Mucosa of rectum (tissue), 2 donors: ENCODE measurements around the gene MTSS2.
A peak's percentile ranks its signal among the peaks of the same experiment; 100 is the strongest.

Experiments used
- H3K27ac ChIP-seq, 2 donors: one replicate each; pipeline ENCODE4 v1.7.0; 2013; ENCODE audit warnings: inconsistent platforms in 2 of 2, low read depth in 2 of 2, low read length in 2 of 2
- H3K27me3 ChIP-seq, 2 donors: one replicate each; pipeline ENCODE4 v1.7.0; 2013; ENCODE audit warnings: low read length in 2 of 2; ENCODE audit not compliant: control insufficient read depth in 2 of 2, insufficient read depth in 2 of 2
- H3K36me3 ChIP-seq, 2 donors: one replicate each; pipeline ENCODE4 v1.7.0; 2013; ENCODE audit warnings: low read length in 2 of 2; ENCODE audit not compliant: control insufficient read depth in 2 of 2, insufficient read depth in 2 of 2
- H3K4me1 ChIP-seq, 2 donors: one replicate each; pipeline ENCODE4 v1.7.0; 2013; ENCODE audit warnings: low read length in 2 of 2, mild to moderate bottlenecking in 1 of 2; ENCODE audit not compliant: control insufficient read depth in 2 of 2, insufficient read depth in 2 of 2
- H3K4me3 ChIP-seq, 2 donors: one replicate each; pipeline ENCODE4 v1.7.0; 2013; ENCODE audit warnings: low read length in 2 of 2
- H3K9ac ChIP-seq, 2 donors: one replicate each; pipeline ENCODE4 v1.7.0; 2013; ENCODE audit warnings: low read length in 2 of 2, low read depth in 1 of 2, mild to moderate bottlenecking in 1 of 2
- H3K9me3 ChIP-seq, 2 donors: one replicate each; pipeline ENCODE4 v1.7.0; 2013; ENCODE audit warnings: low read length in 2 of 2; ENCODE audit not compliant: control insufficient read depth in 2 of 2
- donor health status: healthy.
- donor health status: Normal muscosa, but diverticular disease.

MTSS2 gene

GRCh38 chr16:70725024-70725911, 39.4 kb upstream of the MTSS2 start:
- peak overlapping the region in 1 of 2 donors; percentile 32 for H3K9ac ChIP-seq
- no peaks in the 10 kb centered on the region for H3K27me3 ChIP-seq
- H3K36me3 ChIP-seq: peaks cover 12 to 16% of the 10 kb centered on the region in 2 donors
- H3K9me3 ChIP-seq: no peaks in the 10 kb centered on the region
- H3K4me1 ChIP-seq: peaks cover 2 to 6% of the 10 kb centered on the region in 2 donors
- H3K4me3 ChIP-seq: no peak overlapping the region
- peak overlapping the region; percentile 69 to 75 for H3K27ac ChIP-seq

DNA sequence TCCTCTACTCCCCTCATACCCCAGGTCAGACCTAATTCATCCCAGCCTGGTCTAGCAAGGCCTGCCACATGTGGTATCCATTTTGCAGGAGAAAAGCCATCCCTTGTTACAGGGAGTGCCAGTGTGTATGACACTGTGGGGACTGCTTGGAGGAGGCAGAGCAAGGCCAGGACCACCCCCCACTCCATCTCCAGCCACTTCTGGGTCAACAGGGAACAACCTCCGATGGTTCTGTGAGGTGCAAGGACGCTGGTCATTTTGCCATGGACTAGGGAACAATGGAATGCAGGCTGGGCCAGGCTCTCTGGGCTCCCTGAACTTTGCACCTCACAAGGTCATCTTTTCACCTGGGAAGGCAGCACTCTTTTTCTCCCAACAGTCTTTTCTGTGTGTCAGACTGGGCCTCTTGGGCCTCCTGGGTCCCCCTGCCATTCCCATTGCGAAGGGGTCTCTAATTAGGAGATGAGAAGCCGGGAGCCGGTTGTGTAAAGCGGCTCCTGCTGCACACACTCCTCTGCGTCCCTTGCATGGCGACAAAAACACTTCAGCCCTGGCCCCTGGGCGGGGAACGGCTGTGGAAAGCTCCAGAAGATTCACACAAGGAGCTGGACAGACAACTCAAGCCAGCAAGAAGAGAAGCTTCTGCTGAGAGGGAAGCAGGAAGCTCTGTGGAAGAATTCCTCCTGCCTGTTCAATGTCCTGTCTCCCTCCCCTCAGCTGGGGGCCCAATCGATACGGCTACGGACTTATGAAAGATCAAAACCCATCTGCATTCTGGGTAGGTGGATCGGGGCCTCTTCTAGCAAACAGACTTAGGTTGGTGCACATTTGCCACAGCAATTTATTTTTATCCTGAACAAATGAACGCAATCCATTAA, 38.5 kb upstream of the MTSS2 start:
- peaks cover 18 to 19% of the 10 kb centered on the region in 2 donors for H3K36me3 ChIP-seq
- H3K9ac ChIP-seq: no peak overlapping the region
- peak overlapping the region in 1 of 2 donors; percentile 69 for H3K27ac ChIP-seq
- no peak overlapping the region for H3K4me3 ChIP-seq
- H3K27me3 ChIP-seq: no peaks in the 10 kb centered on the region
- peaks cover 2 to 6% of the 10 kb centered on the region in 2 donors for H3K4me1 ChIP-seq
- H3K9me3 ChIP-seq: no peaks in the 10 kb centered on the region

DNA sequence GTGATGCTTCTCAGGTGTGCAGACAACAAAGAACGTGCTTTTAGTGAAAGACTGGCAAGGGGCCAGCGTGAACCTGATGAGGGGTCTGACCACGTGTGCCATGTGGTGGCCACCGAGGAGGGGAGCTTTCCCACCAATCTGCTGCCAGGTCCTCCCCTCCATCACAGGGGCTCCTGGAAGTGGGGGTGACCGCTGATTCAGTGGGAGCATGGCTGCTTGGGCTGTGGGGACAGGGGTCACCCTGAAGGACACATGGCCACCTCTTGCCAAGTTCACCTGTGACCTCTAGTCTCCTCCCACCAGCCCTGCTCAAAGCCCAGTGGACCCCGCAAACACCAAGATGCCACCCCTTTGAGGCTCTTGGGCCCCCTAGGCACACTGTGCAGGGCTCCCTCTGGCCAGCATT, 37.9 kb upstream of the MTSS2 start:
- Histone ChIP-seq H3K27ac (no peak overlapping the region), H3K9ac (no peak overlapping the region), H3K9me3 (no peaks in the 10 kb centered on the region), H3K27me3 (no peaks in the 10 kb centered on the region), H3K36me3 (peaks cover 19 to 21% of the 10 kb centered on the region in 2 donors), H3K4me3 (no peak overlapping the region), H3K4me1 (peaks cover 2 to 6% of the 10 kb centered on the region in 2 donors)

DNA sequence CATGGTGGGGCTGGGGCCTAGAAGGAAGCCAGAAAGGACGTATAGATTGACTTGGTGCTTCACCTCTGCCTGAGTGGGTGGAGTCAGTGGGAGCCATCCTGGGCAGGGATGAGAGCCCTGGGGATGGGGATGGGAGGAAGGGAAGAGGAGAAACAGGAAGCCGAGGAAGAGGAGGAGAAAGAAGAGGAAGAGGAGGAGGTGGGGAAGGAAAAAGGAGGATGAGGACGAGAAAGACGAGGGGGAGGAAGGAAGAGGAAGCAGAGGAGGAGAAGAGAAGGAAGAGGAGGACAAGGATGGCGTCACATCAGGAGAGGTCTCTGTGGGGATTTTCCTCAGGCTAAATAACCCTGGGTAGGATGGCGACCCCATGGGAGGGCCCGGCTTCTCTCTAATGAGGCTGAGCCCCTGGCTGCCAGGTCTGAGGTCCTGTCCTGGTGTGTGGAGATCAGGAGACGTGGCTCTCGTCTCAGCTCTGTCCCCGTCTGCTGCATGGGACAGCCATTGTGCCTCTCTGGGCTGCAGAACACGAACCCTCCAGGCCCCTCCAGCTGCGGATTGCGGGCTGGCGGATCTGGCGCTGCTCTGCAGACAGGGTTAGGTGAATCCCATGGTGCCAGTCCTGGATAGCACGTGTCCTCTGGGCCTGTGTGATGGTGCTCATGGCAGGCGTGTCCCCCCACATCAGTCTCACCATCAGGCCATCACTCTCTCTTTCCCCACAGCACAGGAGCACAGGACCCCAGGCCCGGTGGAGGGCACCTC, 35.5 kb upstream of the MTSS2 start:
- no peak overlapping the region for H3K27ac ChIP-seq
- no peak overlapping the region for H3K9ac ChIP-seq
- no peaks in the 10 kb centered on the region for H3K9me3 ChIP-seq
- H3K4me1 ChIP-seq: peaks cover 2 to 4% of the 10 kb centered on the region in 2 donors
- no peak overlapping the region for H3K4me3 ChIP-seq
- peaks cover 15 to 21% of the 10 kb centered on the region in 2 donors for H3K36me3 ChIP-seq
- H3K27me3 ChIP-seq: no peaks in the 10 kb centered on the region

- Histone ChIP-seq H3K36me3 (peaks cover 15 to 21% of the 10 kb centered on the region in 2 donors), H3K4me1 (peaks cover 0 to 2% of the 10 kb centered on the region in 2 donors), H3K9me3 (no peaks in the 10 kb centered on the region), H3K4me3 (no peak overlapping the region), H3K9ac (no peak overlapping the region), H3K27ac (no peak overlapping the region), H3K27me3 (no peaks in the 10 kb centered on the region)
Measured at GRCh38 chr16:70720425-70721201, 34.8 kb upstream of the MTSS2 start.

DNA sequence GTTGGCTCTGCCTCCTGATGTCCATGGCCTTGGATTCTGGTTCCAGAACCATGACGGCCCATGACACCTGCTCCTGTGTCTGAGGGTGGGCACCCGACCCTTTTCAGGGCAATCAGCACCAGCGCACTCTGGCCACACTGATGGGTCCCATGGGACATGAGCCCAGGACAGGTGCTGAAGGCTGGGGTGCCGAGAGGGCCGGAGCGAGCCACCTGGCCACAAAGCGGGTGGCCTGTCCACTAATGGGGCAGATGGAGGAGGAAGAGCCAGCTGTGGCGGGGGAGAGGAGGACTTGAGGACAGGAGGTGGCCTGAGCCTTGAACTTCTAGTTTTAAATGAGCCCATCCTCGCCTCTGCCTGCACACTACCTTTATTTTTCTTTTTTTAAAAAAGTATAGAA, 31.2 kb upstream of the MTSS2 start:
- H3K36me3 ChIP-seq: peaks cover 13 to 19% of the 10 kb centered on the region in 2 donors
- H3K9ac ChIP-seq: no peak overlapping the region
- no peaks in the 10 kb centered on the region for H3K27me3 ChIP-seq
- H3K27ac ChIP-seq: no peak overlapping the region
- no peaks in the 10 kb centered on the region for H3K9me3 ChIP-seq
- peaks cover 2 to 5% of the 10 kb centered on the region in 2 donors for H3K4me1 ChIP-seq
- H3K4me3 ChIP-seq: no peak overlapping the region

DNA sequence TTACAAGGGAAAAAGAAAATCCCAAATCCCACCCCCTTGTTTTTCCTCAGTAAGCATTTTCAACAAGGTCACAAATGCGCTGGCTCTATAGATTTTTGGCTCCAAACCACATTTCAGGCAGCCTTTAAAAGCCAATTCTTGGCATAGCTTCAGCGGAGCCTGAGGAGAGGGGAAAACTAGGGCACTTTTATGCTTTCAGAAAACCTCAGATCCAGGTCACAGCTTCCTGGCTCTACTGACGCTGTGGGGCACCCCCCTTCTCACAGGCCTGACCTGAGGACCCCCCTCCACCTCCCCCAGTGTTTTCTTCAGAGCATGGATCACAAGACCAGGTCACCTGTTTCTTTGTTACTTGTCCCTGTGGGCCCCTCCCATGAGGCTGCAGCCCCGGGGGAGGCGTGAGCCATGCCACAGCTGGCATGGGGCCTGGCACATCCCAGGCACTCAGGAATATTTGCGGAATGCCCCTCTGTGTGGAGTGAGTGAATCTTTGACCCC, 30.1 kb upstream of the MTSS2 start:
- no peaks in the 10 kb centered on the region for H3K27me3 ChIP-seq
- H3K9ac ChIP-seq: no peak overlapping the region

DNA sequence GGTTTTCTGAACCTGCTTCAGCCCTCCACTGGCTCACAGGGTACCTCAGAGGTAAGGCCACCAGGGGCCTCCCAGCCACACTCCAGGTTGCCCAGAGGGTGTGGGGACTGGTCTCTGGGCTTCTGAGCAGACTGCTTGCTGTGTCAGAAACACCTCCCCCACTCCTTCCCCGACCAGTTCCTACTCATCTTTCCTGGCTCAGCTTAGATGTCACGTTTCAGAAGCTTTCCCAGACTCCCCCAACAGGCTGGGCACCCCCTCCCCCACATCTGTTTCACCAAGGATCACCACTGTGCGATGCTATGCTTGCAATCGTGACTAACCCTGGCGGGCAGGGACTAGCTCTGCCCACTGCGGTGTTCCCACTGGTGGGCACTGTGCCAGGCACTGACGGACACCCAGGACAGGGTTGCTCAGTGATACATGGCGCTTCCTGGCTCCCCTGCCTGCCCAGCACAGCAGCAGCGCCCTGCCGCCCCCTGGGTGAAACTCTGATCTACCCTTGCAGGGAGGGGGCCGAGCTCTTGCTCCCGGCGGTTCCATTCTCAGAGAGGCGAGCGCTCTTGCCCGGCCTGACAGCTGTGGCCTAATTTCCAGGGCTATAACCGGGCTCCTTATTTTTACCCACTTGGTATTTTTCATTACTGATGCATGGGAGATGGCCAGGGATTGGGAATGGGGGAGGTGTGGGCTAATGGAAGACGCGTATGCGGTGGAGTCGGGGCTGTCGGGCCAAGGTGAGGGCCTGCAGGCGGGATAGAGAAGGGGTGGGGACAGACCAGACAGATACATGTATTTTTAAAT, 29.4 kb upstream of the MTSS2 start:
- Histone ChIP-seq H3K9ac (no peak overlapping the region), H3K27ac (peak overlapping the region; percentile 41 to 66), H3K9me3 (no peaks in the 10 kb centered on the region), H3K36me3 (peaks cover 7 to 8% of the 10 kb centered on the region in 2 donors), H3K4me1 (peaks cover 2 to 5% of the 10 kb centered on the region in 2 donors), H3K4me3 (no peak overlapping the region), H3K27me3 (no peaks in the 10 kb centered on the region)

More for the DNA sequence above, 30.1 kb upstream of the MTSS2 start:
- Histone ChIP-seq H3K9me3 (no peaks in the 10 kb centered on the region), H3K4me1 (peaks cover 2 to 5% of the 10 kb centered on the region in 2 donors), H3K27ac (peak overlapping the region; percentile 6 to 66), H3K4me3 (no peak overlapping the region), H3K36me3 (peaks cover 10 to 14% of the 10 kb centered on the region in 2 donors)
